Putamen (tissue), 1 donor: Measurements from ENCODE around the gene LMF1.
"Not testable (repeated sequence)": the region's sequence is repeated elsewhere in the genome, so short reads cannot be mapped to it uniquely, and the experiment has no call there.

Source experiments
- DNase-seq: peaks from one replicate; pipeline ENCODE4 v3.0.0-alpha.2; 2016; ENCODE audit warnings: low spot score

Gene LMF1

GRCh38 chr16:895371-895770, 75.4 kb downstream of the LMF1 start:
- no peak for DNase-seq

- DNase-seq, result no peak
Observed at GRCh38 chr16:894841-895240, 75.9 kb downstream of the LMF1 start.

- no peak for DNase-seq
Observed at GRCh38 chr16:894136-894535, 76.6 kb downstream of the LMF1 start.

GRCh38 chr16:893360-893759, 77.4 kb downstream of the LMF1 start:
- DNase-seq, result no peak

- DNase-seq, result no peak
Observed at GRCh38 chr16:892536-893255, 78.1 kb downstream of the LMF1 start.

- no peak for DNase-seq
Observed at GRCh38 chr16:892006-892405, 78.8 kb downstream of the LMF1 start.

- no peak for DNase-seq
Observed at GRCh38 chr16:891353-891740, 79.4 kb downstream of the LMF1 start.

- DNase-seq, result no peak
Observed at GRCh38 chr16:890716-891352, 80.0 kb downstream of the LMF1 start.

- DNase-seq, result no peak
Observed at GRCh38 chr16:890217-890616, 80.6 kb downstream of the LMF1 start.

- no peak for DNase-seq
Observed at GRCh38 chr16:889586-889985, 81.2 kb downstream of the LMF1 start.

- DNase-seq, result no peak
Observed at GRCh38 chr16:888901-889570, 81.7 kb downstream of the LMF1 start.

GRCh38 chr16:888456-888855, 82.3 kb downstream of the LMF1 start:
- DNase-seq, result not testable (repeated sequence)

- no peak for DNase-seq
Observed at GRCh38 chr16:887846-888245, 82.9 kb downstream of the LMF1 start.

- DNase-seq, result no peak
Observed at GRCh38 chr16:886802-887731, 83.7 kb downstream of the LMF1 start.

- DNase-seq, result no peak
Observed at GRCh38 chr16:886084-886543, 84.7 kb downstream of the LMF1 start.

GRCh38 chr16:885391-885790, 85.4 kb downstream of the LMF1 start:
- DNase-seq, result no peak

- DNase-seq, result no peak
Observed at GRCh38 chr16:884232-884631, 86.6 kb downstream of the LMF1 start.

GRCh38 chr16:883781-884180, 87.0 kb downstream of the LMF1 start:
- no peak for DNase-seq

- no peak for DNase-seq
Observed at GRCh38 chr16:883340-883739, 87.4 kb downstream of the LMF1 start.

GRCh38 chr16:882671-883070, 88.1 kb downstream of the LMF1 start:
- not testable (repeated sequence) for DNase-seq

- DNase-seq, result no peak
Observed at GRCh38 chr16:882256-882655, 88.5 kb downstream of the LMF1 start.
